ENCODE measurements around the gene ABCC4.
"Not testable (repeated sequence)": the region's sequence is repeated elsewhere in the genome, so short reads cannot be mapped to it uniquely, and the experiment has no call there.

DNA sequence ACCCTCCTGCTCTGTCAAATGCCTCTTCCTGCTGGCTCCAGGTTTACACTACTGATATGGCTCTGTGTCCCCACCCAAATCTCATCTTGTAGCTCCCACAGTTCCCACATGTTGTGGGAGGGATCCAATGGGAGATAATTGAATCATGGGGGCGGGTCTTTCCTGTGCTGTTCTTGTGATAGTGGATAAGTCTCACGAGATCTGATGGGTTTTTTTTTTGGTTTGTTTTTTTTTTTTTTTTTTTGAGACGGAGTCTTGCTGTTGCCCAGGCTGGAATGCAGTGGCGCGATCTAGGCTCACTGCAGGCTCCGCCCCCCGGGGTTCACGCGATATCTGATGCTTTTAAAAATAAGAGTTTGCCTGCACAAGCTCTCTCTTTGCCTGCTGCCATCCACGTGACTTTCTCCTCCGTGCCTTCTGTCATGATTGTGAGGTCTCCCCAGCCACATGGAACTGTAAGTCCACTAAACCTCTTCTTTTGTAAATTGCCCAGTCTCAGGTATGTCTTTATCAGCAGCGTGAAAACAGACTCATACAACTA, 27.6 kb downstream of the ABCC4 start:
- TF ChIP-seq, protein P1, sequence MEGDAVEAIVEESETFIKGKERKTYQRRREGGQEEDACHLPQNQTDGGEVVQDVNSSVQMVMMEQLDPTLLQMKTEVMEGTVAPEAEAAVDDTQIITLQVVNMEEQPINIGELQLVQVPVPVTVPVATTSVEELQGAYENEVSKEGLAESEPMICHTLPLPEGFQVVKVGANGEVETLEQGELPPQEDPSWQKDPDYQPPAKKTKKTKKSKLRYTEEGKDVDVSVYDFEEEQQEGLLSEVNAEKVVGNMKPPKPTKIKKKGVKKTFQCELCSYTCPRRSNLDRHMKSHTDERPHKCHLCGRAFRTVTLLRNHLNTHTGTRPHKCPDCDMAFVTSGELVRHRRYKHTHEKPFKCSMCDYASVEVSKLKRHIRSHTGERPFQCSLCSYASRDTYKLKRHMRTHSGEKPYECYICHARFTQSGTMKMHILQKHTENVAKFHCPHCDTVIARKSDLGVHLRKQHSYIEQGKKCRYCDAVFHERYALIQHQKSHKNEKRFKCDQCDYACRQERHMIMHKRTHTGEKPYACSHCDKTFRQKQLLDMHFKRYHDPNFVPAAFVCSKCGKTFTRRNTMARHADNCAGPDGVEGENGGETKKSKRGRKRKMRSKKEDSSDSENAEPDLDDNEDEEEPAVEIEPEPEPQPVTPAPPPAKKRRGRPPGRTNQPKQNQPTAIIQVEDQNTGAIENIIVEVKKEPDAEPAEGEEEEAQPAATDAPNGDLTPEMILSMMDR (conservative IDR thresholded peaks at IDR 0.05; ENCODE audit: low read depth, low read length) = not testable (repeated sequence)
- not testable (repeated sequence) for TF ChIP-seq EZH2 (IDR thresholded peaks at IDR 0.05; ENCODE audit: borderline replicate concordance, low read depth, low read length, poor library complexity, severe bottlenecking)

Data from A673 (cell line).